ENCODE results near the gene CALCB. TPM values are rescaled to one million over a fixed set of nuclear protein-coding genes. Genes with fewer than 3 reads are reported as not detected.

CALCB gene
- total RNA-seq, 1 donor from 2014 or later, result not detected

- Histone ChIP-seq H3K27me3 (ENCODE audit: low read depth) (peaks cover 85% of the 10 kb centered on the region), H3K4me3 (no peak overlapping the region), H3K27ac (replicated peaks) (no peak overlapping the region), H3K4me1 (peaks cover 20% of the 10 kb centered on the region), H3K9me3 (replicated peaks) (peaks cover 6% of the 10 kb centered on the region), H3K36me3 (no peaks in the 10 kb centered on the region)
- peak; percentile 2 for TF ChIP-seq CTCF (IDR thresholded peaks at IDR 0.05; ENCODE audit: borderline replicate concordance)
- intact Hi-C loops (cut with micrococcal nuclease), result loop anchor here (10.0 kb wide), 1 partner anchor 160 kb away; no protein-coding TSS in a partner anchor
- DNase-seq, result no peak
Measured at GRCh38 chr11:15075162-15075526, 1.8 kb downstream of the CALCB start.

GRCh38 chr11:15091175-15091574 lies 17.8 kb downstream of the CALCB start:
- H3K27me3 ChIP-seq (ENCODE audit: low read depth), result peaks cover 10% of the 10 kb centered on the region
- no peak for TF ChIP-seq CTCF (IDR thresholded peaks at IDR 0.05; ENCODE audit: borderline replicate concordance)
- no peaks in the 10 kb centered on the region for H3K36me3 ChIP-seq
- H3K4me1 ChIP-seq, result no peaks in the 10 kb centered on the region
- H3K9me3 ChIP-seq (replicated peaks), result peaks cover 14% of the 10 kb centered on the region
- no peak for DNase-seq
- no peak overlapping the region for H3K27ac ChIP-seq (replicated peaks)
- H3K4me3 ChIP-seq, result no peak overlapping the region
- intact Hi-C loops (cut with micrococcal nuclease), result no loop called here

- intact Hi-C loops (cut with micrococcal nuclease), result no loop called here
- H3K9me3 ChIP-seq (replicated peaks), result peaks cover 12% of the 10 kb centered on the region
- no peak overlapping the region for H3K27ac ChIP-seq (replicated peaks)
- H3K4me3 ChIP-seq, result no peak overlapping the region
- H3K27me3 ChIP-seq (ENCODE audit: low read depth), result peaks cover 14% of the 10 kb centered on the region
- no peaks in the 10 kb centered on the region for H3K4me1 ChIP-seq
- no peak for TF ChIP-seq CTCF (IDR thresholded peaks at IDR 0.05; ENCODE audit: borderline replicate concordance)
- no peak for DNase-seq
- no peaks in the 10 kb centered on the region for H3K36me3 ChIP-seq
Measured at GRCh38 chr11:15091625-15092024, 18.2 kb downstream of the CALCB start.

- no peak overlapping the region for H3K4me3 ChIP-seq
- intact Hi-C loops (cut with micrococcal nuclease), result no loop called here
- no peaks in the 10 kb centered on the region for H3K36me3 ChIP-seq
- H3K9me3 ChIP-seq (replicated peaks), result no peaks in the 10 kb centered on the region
- no peaks in the 10 kb centered on the region for H3K4me1 ChIP-seq
- no peak for TF ChIP-seq CTCF (IDR thresholded peaks at IDR 0.05; ENCODE audit: borderline replicate concordance)
- no peak for DNase-seq
- H3K27ac ChIP-seq (replicated peaks), result no peak overlapping the region
- peaks cover 31% of the 10 kb centered on the region for H3K27me3 ChIP-seq (ENCODE audit: low read depth)
Measured at GRCh38 chr11:15093432-15093831, 20.0 kb downstream of the CALCB start.

- H3K27ac ChIP-seq (replicated peaks), result no peak overlapping the region
- TF ChIP-seq CTCF (IDR thresholded peaks at IDR 0.05; ENCODE audit: borderline replicate concordance), result no peak
- H3K4me1 ChIP-seq, result no peaks in the 10 kb centered on the region
- peaks cover 49% of the 10 kb centered on the region for H3K27me3 ChIP-seq (ENCODE audit: low read depth)
- intact Hi-C loops (cut with micrococcal nuclease), result no loop called here
- H3K9me3 ChIP-seq (replicated peaks), result no peaks in the 10 kb centered on the region
- H3K4me3 ChIP-seq, result no peak overlapping the region
- DNase-seq, result no peak
- H3K36me3 ChIP-seq, result no peaks in the 10 kb centered on the region
Measured at GRCh38 chr11:15095736-15096228, 22.4 kb downstream of the CALCB start.
